ENCODE measurements around the gene DLK1.

DNA sequence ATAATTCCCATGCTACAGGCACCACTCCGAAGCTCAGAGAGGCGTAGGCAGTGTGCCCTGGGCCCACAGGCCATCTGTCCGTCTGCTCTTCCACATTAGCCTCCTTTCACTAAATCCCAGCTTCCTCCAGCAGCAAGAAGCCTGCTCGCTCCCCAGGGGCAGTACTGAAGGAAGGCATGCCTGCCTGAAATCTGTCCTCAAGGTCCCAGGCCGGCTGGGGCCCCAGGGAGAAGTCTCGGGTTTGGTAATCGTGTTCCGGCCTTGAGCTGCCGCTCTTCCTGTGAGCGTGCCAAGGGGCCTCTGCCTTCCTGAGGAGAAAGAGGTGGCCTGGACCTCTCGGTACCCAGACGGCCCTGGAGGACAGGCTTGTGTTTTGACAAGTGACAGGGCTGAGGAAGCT, 15.2 kb upstream of the DLK1 start:
- TF ChIP-seq, protein P1, sequence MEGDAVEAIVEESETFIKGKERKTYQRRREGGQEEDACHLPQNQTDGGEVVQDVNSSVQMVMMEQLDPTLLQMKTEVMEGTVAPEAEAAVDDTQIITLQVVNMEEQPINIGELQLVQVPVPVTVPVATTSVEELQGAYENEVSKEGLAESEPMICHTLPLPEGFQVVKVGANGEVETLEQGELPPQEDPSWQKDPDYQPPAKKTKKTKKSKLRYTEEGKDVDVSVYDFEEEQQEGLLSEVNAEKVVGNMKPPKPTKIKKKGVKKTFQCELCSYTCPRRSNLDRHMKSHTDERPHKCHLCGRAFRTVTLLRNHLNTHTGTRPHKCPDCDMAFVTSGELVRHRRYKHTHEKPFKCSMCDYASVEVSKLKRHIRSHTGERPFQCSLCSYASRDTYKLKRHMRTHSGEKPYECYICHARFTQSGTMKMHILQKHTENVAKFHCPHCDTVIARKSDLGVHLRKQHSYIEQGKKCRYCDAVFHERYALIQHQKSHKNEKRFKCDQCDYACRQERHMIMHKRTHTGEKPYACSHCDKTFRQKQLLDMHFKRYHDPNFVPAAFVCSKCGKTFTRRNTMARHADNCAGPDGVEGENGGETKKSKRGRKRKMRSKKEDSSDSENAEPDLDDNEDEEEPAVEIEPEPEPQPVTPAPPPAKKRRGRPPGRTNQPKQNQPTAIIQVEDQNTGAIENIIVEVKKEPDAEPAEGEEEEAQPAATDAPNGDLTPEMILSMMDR (optimal IDR thresholded peaks at IDR 0.05 in 1 of 3, IDR thresholded peaks at IDR 0.05 in 1 of 3, conservative IDR thresholded peaks at IDR 0.05 in 1 of 3; ENCODE audit: extremely low read depth in 1 of 3, insufficient read depth in 2 of 3, low read length in 3 of 3): no peak
- no peak for TF ChIP-seq EZH2 (IDR thresholded peaks at IDR 0.05; ENCODE audit: low read length)
